Loucy (cell line): ENCODE data around the gene SCNM1.

Source experiments
- H2AFZ ChIP-seq: fragments of 200-600 bp; sonication (generic); 2 replicates; pipeline ENCODE4 v1.6.0; 2016; ENCODE audit warnings: antibody characterized with exemption, mild to moderate bottlenecking, low read length, moderate library complexity
- H3F3A ChIP-seq: fragments of 200-600 bp; 2 replicates; pipeline ENCODE4 v1.6.0; 2016; ENCODE audit warnings: antibody characterized with exemption, low read depth, mild to moderate bottlenecking
- H3K27me3 ChIP-seq: fragments of 200-600 bp; sonication (generic); 2 replicates; pipeline ENCODE4 v1.6.1; 2014; ENCODE audit warnings: low read length, mild to moderate bottlenecking; ENCODE audit not compliant: insufficient read depth, poor library complexity, severe bottlenecking
- H3K36me3 ChIP-seq: fragments of 200-600 bp; sonication (generic); 2 replicates; pipeline ENCODE4 v1.6.1; 2016; ENCODE audit warnings: low read length; ENCODE audit not compliant: insufficient read depth
- H3K4me1 ChIP-seq: fragments of 200-600 bp; sonication (generic); 2 replicates; pipeline ENCODE4 v1.5.1; 2014; ENCODE audit warnings: low read length, mild to moderate bottlenecking; ENCODE audit not compliant: insufficient read depth, poor library complexity, severe bottlenecking
- H3K4me2 ChIP-seq: fragments of 200-600 bp; sonication (generic); 2 replicates; pipeline ENCODE4 v1.6.0; 2014; ENCODE audit warnings: antibody characterized with exemption, low read length, low read depth, mild to moderate bottlenecking; ENCODE audit not compliant: poor library complexity, severe bottlenecking
- H3K4me3 ChIP-seq: fragments of 200-600 bp; sonication (generic); 2 replicates; pipeline ENCODE4 v1.5.1; 2014; ENCODE audit warnings: low read length, mild to moderate bottlenecking, mixed read lengths; ENCODE audit not compliant: poor library complexity, severe bottlenecking
- H3K79me2 ChIP-seq: fragments of 200-600 bp; sonication (generic); 2 replicates; pipeline ENCODE4 v1.6.1; 2014; ENCODE audit warnings: low read length; ENCODE audit not compliant: insufficient read depth
- H3K9ac ChIP-seq: fragments of 200-600 bp; sonication (generic); 2 replicates; pipeline ENCODE4 v1.6.0; 2014; ENCODE audit warnings: mild to moderate bottlenecking, low read depth, low read length, moderate library complexity; ENCODE audit not compliant: poor library complexity, severe bottlenecking
- H3K9me2 ChIP-seq: fragments of 200-600 bp; sonication (generic); replicated peaks from 2 replicates; pipeline ENCODE4 v1.6.1; 2016; ENCODE audit warnings: low read depth, low read length, mixed read lengths
- H3K9me3 ChIP-seq: fragments of 200-600 bp; sonication (generic); 2 replicates; pipeline ENCODE4 v1.6.1; 2014; ENCODE audit warnings: mild to moderate bottlenecking, antibody characterized with exemption, low read length, low read depth; ENCODE audit not compliant: insufficient read depth
- H4K20me1 ChIP-seq: fragments of 200-600 bp; sonication (generic); 2 replicates; pipeline ENCODE4 v1.6.0; 2014; ENCODE audit warnings: antibody characterized with exemption, low read length, mild to moderate bottlenecking; ENCODE audit not compliant: insufficient read depth, poor library complexity, severe bottlenecking
- EZH2phosphoT487 ChIP-seq: fragments of 200-600 bp; IDR thresholded peaks from 2 replicates; pipeline ENCODE4 v1.6.1; 2018; ENCODE audit warnings: antibody characterized with exemption, mild to moderate bottlenecking, moderate library complexity, borderline replicate concordance
- TF ChIP-seq, protein P1 (sequence below): fragments of 200-600 bp; sonication (generic); conservative IDR thresholded peaks from 2 replicates; pipeline ENCODE4 v1.5.1; 2014; ENCODE audit warnings: mild to moderate bottlenecking, antibody characterized with exemption, low read length

Gene SCNM1

DNA sequence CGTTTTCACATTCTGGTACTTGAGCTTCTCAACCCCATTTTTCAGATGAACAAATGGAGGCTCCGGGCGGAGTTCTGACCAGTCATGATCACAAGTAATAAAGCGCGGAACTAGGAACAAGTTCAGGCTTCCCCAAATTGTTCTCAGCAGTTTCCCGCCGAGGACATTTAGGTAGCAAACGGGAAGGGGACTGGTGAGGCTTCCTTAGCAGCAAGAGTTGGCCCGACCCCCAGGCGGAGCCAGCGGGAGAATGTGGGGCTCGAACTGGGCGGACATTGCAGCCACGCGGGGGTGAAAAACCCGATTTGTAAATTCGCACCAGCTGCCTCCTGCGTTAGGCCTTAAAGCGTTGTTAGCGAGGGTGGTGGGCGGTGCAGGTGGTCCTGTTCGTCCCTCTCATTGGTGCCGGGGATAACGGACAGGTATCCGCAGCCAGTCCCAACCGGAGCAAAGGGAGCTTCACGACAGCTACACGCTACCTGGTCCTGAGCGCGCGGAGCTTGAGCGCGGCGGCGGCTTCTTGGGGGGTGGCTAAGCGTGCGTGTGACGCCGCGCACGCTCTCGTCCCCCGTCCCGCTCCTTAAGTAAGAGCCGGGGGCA lies 34.9 kb upstream of the SCNM1 start:
- Histone ChIP-seq H4K20me1 (no peaks in the 10 kb centered on the region), H3K4me3 (no peak overlapping the region), H3K9me2 (no peaks in the 10 kb centered on the region), H3K9ac (no peak overlapping the region), H3K4me2 (no peak overlapping the region), H3K36me3 (no peaks in the 10 kb centered on the region), H3K4me1 (no peaks in the 10 kb centered on the region), H3K27me3 (no peaks in the 10 kb centered on the region), H3K9me3 (no peaks in the 10 kb centered on the region), H3F3A (no peaks in the 10 kb centered on the region), H3K79me2 (no peaks in the 10 kb centered on the region), H2AFZ (no peak overlapping the region)
- TF ChIP-seq, protein P1, sequence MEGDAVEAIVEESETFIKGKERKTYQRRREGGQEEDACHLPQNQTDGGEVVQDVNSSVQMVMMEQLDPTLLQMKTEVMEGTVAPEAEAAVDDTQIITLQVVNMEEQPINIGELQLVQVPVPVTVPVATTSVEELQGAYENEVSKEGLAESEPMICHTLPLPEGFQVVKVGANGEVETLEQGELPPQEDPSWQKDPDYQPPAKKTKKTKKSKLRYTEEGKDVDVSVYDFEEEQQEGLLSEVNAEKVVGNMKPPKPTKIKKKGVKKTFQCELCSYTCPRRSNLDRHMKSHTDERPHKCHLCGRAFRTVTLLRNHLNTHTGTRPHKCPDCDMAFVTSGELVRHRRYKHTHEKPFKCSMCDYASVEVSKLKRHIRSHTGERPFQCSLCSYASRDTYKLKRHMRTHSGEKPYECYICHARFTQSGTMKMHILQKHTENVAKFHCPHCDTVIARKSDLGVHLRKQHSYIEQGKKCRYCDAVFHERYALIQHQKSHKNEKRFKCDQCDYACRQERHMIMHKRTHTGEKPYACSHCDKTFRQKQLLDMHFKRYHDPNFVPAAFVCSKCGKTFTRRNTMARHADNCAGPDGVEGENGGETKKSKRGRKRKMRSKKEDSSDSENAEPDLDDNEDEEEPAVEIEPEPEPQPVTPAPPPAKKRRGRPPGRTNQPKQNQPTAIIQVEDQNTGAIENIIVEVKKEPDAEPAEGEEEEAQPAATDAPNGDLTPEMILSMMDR = no peak
- no peak for TF ChIP-seq EZH2phosphoT487

GRCh38 chr1:151131701-151132334 lies 34.1 kb upstream of the SCNM1 start:
- no peaks in the 10 kb centered on the region for H3K9me2 ChIP-seq
- no peak overlapping the region for H3K4me3 ChIP-seq
- no peak overlapping the region for H3K4me2 ChIP-seq
- no peaks in the 10 kb centered on the region for H3K79me2 ChIP-seq
- no peaks in the 10 kb centered on the region for H4K20me1 ChIP-seq
- H3F3A ChIP-seq = no peaks in the 10 kb centered on the region
- no peaks in the 10 kb centered on the region for H3K9me3 ChIP-seq
- TF ChIP-seq EZH2phosphoT487 = no peak
- TF ChIP-seq, protein P1 = no peak
- H2AFZ ChIP-seq = no peak overlapping the region
- H3K27me3 ChIP-seq = no peaks in the 10 kb centered on the region
- no peaks in the 10 kb centered on the region for H3K36me3 ChIP-seq
- H3K9ac ChIP-seq = no peak overlapping the region
- H3K4me1 ChIP-seq = no peaks in the 10 kb centered on the region

DNA sequence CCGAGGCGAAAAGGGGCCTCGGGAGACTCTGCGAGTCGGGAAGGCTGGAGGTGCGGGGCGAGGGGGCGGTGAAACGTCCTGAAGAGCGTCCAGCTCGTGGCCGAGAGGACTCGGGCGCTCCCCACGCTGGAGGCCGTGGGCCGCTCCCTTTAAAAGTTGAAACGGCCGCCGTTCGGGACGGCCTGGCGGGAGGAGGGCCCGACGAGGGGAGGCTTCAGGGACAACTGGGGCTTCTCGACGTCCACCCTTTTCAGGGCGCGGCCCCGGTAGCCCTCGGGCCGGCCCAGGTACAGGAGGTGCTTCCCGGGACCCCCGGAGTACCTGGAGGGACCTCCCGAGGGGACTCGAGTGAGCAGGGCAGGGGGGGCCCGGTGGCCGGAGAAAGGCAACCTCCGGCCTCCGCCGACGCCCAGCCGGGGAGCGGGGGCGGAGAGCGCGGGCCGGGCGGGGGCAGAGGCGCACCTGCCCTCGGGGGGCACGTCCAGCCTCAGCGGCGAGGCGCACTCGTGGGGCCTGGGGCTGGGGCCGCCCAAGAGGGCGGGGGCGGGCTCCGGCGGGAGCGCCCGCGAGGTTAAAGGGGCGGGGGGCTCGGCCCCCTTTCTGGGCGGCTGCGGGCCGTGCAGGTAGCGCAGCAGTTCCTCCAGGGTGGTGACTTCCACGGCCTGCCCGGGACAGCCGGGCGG lies 33.5 kb upstream of the SCNM1 start:
- Histone ChIP-seq H4K20me1 (no peaks in the 10 kb centered on the region), H3K4me3 (no peak overlapping the region), H3K27me3 (no peaks in the 10 kb centered on the region), H3F3A (no peaks in the 10 kb centered on the region), H3K4me1 (no peaks in the 10 kb centered on the region), H3K9ac (no peak overlapping the region), H2AFZ (no peak overlapping the region), H3K36me3 (no peaks in the 10 kb centered on the region), H3K4me2 (no peak overlapping the region), H3K9me2 (no peaks in the 10 kb centered on the region), H3K9me3 (no peaks in the 10 kb centered on the region), H3K79me2 (no peaks in the 10 kb centered on the region)
- TF ChIP-seq EZH2phosphoT487 = no peak
- TF ChIP-seq, protein P1 = no peak
